Uterus (tissue), 4 donors: ENCODE measurements around the gene STYXL1. TPM values are rescaled to one million over a fixed set of nuclear protein-coding genes. Genes with fewer than 3 reads are reported as not detected.
"Not testable (repeated sequence)": the region's sequence is repeated elsewhere in the genome, so short reads cannot be mapped to it uniquely, and the experiment has no call there.

Experiments used
- DNase-seq, 2 donors: peaks; one replicate each; pipeline ENCODE4 v3.0.0-alpha.2; 2019 to 2020
- H3K27ac ChIP-seq, 2 donors: fragments of 200-600 bp; sonication (generic); 1 replicate in 1 of 2; 2 replicates in 1 of 2; pipeline ENCODE4 v1.5.1; 2016 to 2018
- H3K27me3 ChIP-seq, 2 donors: fragments of 200-600 bp; sonication (generic); one replicate each; pipeline ENCODE4 v1.5.1; 2018 to 2019; ENCODE audit warnings: control low read depth in 1 of 2
- H3K36me3 ChIP-seq, 2 donors: fragments of 200-600 bp; sonication (generic); one replicate each; pipeline ENCODE4 v1.5.1; 2019; ENCODE audit warnings: control low read depth in 1 of 2
- H3K4me1 ChIP-seq, 2 donors: fragments of 200-600 bp; sonication (generic); one replicate each; pipeline ENCODE4 v1.5.1; 2018 to 2019; ENCODE audit warnings: control low read depth in 1 of 2
- H3K4me3 ChIP-seq, 2 donors: fragments of 200-600 bp; sonication (generic); 1 replicate in 1 of 2; 2 replicates in 1 of 2; pipeline ENCODE4 v1.5.1; 2018 to 2019; ENCODE audit warnings: mild to moderate bottlenecking in 1 of 2
- H3K9me3 ChIP-seq, 2 donors: fragments of 200-600 bp; sonication (generic); one replicate each; pipeline ENCODE4 v1.5.1; 2019; ENCODE audit warnings: control low read depth in 1 of 2
- POLR2A ChIP-seq, 2 donors: fragments of 450-650 bp; IDR thresholded peaks; one replicate each; pipeline ENCODE4 v1.6.1; 2016; ENCODE audit warnings: antibody characterized with exemption in 2 of 2, mild to moderate bottlenecking in 1 of 2, moderate library complexity in 1 of 2
- intact Hi-C: fragments of 100-400 bp; cut with DNase I; formaldehyde crosslinking; loops from one replicate; pipeline ENCODE4 v1.15.1; 2023; ENCODE audit warnings: low total_unique reads
- total RNA-seq, 4 donors: library from RNA; depleted of rRNA in 3 of 4; stranded (reverse); fragments of >200 nt in 3 of 4; gene quantifications; one replicate each; pipeline versions ENCODE4 v1.1.0 to v1.2.4, GENCODE V29; 2014 to 2023
- TF ChIP-seq, protein P1 (sequence below), 4 experiments: fragments of 200-600 bp in 2 of 4; fragments of 450-650 bp in 2 of 4; sonication (generic) in 2 of 4; IDR thresholded peaks; one replicate each; pipeline ENCODE4 v1.5.1; 2016 to 2019; ENCODE audit warnings: antibody characterized with exemption in 4 of 4, mild to moderate bottlenecking in 2 of 4, moderate library complexity in 1 of 4
- donor health status: DM: yes; HTN: yes; CAD: no.

STYXL1 gene, protein sequence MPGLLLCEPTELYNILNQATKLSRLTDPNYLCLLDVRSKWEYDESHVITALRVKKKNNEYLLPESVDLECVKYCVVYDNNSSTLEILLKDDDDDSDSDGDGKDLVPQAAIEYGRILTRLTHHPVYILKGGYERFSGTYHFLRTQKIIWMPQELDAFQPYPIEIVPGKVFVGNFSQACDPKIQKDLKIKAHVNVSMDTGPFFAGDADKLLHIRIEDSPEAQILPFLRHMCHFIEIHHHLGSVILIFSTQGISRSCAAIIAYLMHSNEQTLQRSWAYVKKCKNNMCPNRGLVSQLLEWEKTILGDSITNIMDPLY
- total RNA-seq: 10 to 100 TPM in 2 of 4 donors, 1 to 10 TPM in 2; 4.4 to 27.3 (median 14.1) TPM

DNA sequence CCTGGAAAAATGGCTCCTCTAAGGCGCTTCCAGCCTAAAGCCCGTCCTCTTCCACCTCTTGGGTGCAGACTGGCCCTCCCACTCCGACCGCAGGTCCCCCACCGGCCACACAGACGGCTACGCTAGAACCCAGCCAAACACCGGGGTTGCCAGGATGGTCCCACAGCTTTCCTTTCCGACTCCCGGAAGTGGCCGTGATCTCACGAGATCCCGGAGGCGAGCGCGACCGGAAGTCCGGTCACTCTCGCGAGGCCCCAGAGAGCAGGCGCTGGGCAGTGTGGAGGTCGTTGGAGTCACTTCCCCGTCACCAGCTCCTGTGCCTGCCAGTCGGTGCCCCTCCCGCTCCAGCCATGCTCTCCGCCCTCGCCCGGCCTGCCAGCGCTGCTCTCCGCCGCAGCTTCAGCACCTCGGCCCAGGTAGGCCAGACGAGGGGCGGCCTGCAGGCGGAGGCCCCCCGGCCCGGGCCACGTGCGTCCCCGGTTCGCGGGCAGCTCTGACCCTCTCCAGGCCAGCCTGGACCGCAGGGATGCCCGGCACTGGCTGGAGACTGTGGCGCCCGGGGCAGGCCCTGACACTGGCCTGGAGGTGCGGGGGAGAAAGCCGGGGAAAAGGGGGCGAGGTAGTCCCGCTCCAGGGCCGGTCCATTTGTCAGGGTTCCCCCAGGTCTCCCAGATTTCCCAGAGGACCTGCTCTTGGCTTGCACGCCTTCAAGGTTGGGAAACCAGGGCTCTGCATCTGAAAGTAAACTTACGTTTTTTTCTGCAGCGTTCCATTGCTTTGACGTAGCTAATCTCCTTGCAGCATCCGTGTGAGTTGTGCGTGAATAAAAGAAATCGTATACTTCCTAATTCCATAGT, at the start of gene STYXL1, which contains the start of gene MDH2:
TSS of gene STYXL1 (minus strand) at position 190 of the 857 bp plus-strand sequence. CDS start 17,477 bp downstream, outside the sequence.
TSS of gene MDH2 (plus strand) at position 296 of the 857 bp plus-strand sequence. CDS start at position 351, 55 bp downstream.
- peaks cover 3 to 6% of the 10 kb centered on the region in 2 donors for H3K4me1 ChIP-seq

DNA sequence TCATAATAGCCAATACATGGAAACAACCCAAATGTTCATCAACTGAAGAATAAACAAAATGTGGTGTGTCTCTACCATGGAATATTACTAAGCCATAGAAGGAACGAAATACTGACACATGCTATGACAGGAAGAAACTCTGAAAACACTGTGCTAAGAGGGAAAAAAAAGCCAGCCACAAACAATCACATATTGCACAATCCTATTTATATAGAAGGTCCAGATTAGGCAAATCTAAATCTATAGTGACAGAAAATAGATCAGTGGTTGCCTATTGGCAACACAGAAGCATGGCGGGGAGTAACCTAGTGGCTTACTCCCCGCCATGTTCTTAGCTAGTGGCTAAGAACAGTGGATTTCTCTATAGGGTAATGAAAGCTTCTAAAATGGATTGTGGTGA, 48.1 kb upstream of the STYXL1 start:
- TF ChIP-seq, protein P1, sequence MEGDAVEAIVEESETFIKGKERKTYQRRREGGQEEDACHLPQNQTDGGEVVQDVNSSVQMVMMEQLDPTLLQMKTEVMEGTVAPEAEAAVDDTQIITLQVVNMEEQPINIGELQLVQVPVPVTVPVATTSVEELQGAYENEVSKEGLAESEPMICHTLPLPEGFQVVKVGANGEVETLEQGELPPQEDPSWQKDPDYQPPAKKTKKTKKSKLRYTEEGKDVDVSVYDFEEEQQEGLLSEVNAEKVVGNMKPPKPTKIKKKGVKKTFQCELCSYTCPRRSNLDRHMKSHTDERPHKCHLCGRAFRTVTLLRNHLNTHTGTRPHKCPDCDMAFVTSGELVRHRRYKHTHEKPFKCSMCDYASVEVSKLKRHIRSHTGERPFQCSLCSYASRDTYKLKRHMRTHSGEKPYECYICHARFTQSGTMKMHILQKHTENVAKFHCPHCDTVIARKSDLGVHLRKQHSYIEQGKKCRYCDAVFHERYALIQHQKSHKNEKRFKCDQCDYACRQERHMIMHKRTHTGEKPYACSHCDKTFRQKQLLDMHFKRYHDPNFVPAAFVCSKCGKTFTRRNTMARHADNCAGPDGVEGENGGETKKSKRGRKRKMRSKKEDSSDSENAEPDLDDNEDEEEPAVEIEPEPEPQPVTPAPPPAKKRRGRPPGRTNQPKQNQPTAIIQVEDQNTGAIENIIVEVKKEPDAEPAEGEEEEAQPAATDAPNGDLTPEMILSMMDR (IDR thresholded peaks at IDR 0.05): no peak
- no peak for TF ChIP-seq POLR2A (IDR thresholded peaks at IDR 0.05)
- intact Hi-C loops: no loop called here
- no peak for DNase-seq
- no peak overlapping the region for H3K27ac ChIP-seq
- H3K4me3 ChIP-seq: no peak overlapping the region
- H3K9me3 ChIP-seq: no peaks in the 10 kb centered on the region
- H3K36me3 ChIP-seq: no peaks in the 10 kb centered on the region
- H3K27me3 ChIP-seq: no peaks in the 10 kb centered on the region
- H3K4me1 ChIP-seq: no peaks in the 10 kb centered on the region

More for the DNA sequence above, at the start of gene STYXL1, which contains the start of gene MDH2:
- peak within 1 kb of the TSS; percentile 81 to 93 for H3K4me3 ChIP-seq
- no peaks in the 10 kb centered on the region for H3K27me3 ChIP-seq
- no peaks in the 10 kb centered on the region for H3K36me3 ChIP-seq
- H3K27ac ChIP-seq: peak within 1 kb of the TSS; percentile 74 to 86
- intact Hi-C loops: no loop called here
- TF ChIP-seq, protein P1 (IDR thresholded peaks at IDR 0.05): peak in 1 of 4 experiments; percentile 18
- peak; percentile 55 to 78 for TF ChIP-seq POLR2A (IDR thresholded peaks at IDR 0.05)
- H3K9me3 ChIP-seq: no peaks in the 10 kb centered on the region
- peak; percentile 91 to 93 for DNase-seq

DNA sequence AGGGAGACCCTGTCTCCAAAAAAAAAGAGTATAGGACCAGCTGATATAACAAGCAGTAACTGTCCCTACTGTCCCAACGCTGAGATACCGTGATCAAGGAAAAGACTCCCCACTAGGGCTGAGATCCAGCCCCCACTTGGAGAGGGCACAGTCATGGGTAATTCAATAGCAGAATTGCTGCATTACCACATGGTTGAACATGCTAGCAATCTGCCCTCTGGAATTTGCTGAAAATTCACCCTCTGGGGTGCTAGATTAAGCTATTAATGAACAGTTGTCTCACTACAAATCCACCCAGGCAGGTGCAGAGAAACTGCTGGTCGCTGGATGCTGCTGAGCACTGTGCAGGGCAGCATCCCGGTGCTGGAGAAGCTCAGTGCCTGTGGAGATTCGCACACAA, 46.5 kb upstream of the STYXL1 start:
- H3K4me3 ChIP-seq, H3K27me3 ChIP-seq, H3K27ac ChIP-seq, H3K9me3 ChIP-seq, H3K36me3 ChIP-seq, DNase-seq, H3K4me1 ChIP-seq, intact Hi-C loops: not testable (repeated sequence)

DNA sequence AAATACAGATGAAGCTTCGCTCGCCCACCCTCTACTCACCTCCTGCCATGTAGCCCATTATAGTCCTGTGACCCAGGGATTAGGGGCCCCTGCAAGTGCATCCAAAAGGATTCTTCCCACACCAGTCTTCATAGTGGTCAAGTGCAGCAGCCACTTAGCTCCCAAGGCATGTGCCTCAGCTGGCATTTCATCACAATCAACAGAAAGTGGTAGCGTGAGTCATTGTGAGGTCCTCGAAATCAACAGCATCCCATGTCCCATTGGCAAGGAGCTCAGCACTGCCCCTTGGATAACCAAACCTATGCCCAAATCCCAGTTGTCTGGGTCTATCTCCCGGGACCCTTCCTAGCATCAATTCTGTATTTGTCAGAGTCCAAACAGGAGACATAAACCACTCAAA, 45.7 kb upstream of the STYXL1 start:
- H3K36me3 ChIP-seq, H3K4me3 ChIP-seq, DNase-seq, H3K27me3 ChIP-seq, H3K27ac ChIP-seq, H3K9me3 ChIP-seq, intact Hi-C loops, H3K4me1 ChIP-seq: not testable (repeated sequence)

DNA sequence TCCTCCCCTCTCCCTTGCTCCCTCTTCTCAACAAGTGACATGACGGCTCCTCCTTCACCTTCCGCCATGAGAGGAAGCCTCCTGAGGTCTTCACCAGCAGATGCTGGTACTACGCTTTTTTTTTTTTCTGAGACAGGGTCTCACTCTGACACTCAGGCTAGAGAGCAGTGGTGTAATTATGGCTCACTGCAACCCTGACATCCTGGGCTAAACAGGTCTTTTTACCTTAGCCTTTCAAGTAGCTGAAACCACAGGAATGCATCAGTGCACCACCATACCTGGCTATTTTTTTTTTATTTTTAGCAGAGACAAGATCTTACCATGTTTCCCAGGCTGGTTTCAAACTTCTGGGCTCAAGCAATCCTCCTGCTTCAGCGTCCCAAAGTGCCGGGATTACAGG, 43.7 kb upstream of the STYXL1 start:
- no peaks in the 10 kb centered on the region for H3K36me3 ChIP-seq
- intact Hi-C loops: no loop called here
- H3K4me1 ChIP-seq: no peaks in the 10 kb centered on the region
- no peak overlapping the region for H3K4me3 ChIP-seq
- no peaks in the 10 kb centered on the region for H3K9me3 ChIP-seq
- H3K27me3 ChIP-seq: no peaks in the 10 kb centered on the region
- H3K27ac ChIP-seq: no peak overlapping the region
- no peak for DNase-seq
- TF ChIP-seq, protein P1 (IDR thresholded peaks at IDR 0.05): no peak
- TF ChIP-seq POLR2A (IDR thresholded peaks at IDR 0.05): no peak
